ENCODE results near the gene ZFP92. TPM values are rescaled to one million over a fixed set of nuclear protein-coding genes. Genes with fewer than 3 reads are reported as not detected.

Gene ZFP92
- total RNA-seq, 4 donors from 2014 or later, result 1.5 to 3.8 (median 2.0) TPM

DNA sequence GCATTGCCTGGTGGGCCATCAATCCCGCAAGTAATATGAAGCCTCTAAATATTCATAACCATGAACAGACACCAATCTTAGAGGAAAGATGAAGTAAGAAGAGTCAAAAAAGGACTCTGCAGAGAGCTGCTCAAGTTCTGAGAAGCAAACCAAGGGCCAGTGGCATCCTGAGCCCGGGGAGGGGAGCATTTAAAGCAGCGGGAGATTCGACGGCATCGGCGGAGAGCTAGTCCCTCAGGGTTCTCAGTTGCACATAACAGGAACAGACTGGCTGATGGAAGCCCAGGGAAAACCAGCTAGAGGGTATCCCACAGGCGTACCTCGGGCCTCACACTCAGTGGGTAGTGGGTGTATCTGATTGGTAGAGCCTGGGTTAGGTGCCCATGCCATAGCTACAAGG lies 5.3 kb upstream of the ZFP92 start:
- ATAC-seq, result no peak
- 60 to 100% methylated on average over 1 of the region's 9 CpGs for WGBS, 2 donors (ENCODE audit: low coverage in 1 of 2)
- no peak for TF ChIP-seq POLR2A (IDR thresholded peaks at IDR 0.05)
- TF ChIP-seq POLR2AphosphoS5 (IDR thresholded peaks at IDR 0.05), result no peak
- TF ChIP-seq, protein P1, sequence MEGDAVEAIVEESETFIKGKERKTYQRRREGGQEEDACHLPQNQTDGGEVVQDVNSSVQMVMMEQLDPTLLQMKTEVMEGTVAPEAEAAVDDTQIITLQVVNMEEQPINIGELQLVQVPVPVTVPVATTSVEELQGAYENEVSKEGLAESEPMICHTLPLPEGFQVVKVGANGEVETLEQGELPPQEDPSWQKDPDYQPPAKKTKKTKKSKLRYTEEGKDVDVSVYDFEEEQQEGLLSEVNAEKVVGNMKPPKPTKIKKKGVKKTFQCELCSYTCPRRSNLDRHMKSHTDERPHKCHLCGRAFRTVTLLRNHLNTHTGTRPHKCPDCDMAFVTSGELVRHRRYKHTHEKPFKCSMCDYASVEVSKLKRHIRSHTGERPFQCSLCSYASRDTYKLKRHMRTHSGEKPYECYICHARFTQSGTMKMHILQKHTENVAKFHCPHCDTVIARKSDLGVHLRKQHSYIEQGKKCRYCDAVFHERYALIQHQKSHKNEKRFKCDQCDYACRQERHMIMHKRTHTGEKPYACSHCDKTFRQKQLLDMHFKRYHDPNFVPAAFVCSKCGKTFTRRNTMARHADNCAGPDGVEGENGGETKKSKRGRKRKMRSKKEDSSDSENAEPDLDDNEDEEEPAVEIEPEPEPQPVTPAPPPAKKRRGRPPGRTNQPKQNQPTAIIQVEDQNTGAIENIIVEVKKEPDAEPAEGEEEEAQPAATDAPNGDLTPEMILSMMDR (IDR thresholded peaks at IDR 0.05), result no peak
- no peak for TF ChIP-seq EP300 (IDR thresholded peaks at IDR 0.05)
- no peaks in the 10 kb centered on the region for H3K27me3 ChIP-seq
- H3K9me3 ChIP-seq, result no peaks in the 10 kb centered on the region
- H3K27ac ChIP-seq, result no peak overlapping the region
- H3K36me3 ChIP-seq, result no peaks in the 10 kb centered on the region
- no peak overlapping the region for H3K4me3 ChIP-seq
- peaks cover 0 to 3% (median 0%) of the 10 kb centered on the region in 3 donors for H3K4me1 ChIP-seq

DNA sequence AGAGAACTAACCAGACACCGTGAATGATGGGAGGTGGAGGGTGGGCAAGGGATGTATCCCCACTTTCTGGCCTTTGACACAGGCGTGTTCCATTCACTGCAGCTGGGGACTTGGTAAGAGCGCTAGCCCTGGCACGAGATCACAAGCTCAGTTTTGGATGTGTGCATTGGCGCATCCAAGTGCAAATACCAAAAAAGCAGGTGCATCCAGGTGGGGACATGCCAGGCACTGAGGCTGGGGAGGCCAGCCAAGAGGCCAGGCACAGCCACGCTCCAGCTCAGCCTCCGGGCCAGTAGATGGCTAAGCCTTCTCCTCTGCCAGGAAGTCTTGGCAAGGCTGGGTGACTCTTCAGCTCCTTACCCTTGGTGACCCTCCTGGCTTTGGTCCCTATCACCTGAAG lies 4.4 kb upstream of the ZFP92 start:
- TF ChIP-seq EP300 (IDR thresholded peaks at IDR 0.05) (no peak), POLR2A (IDR thresholded peaks at IDR 0.05) (no peak), POLR2AphosphoS5 (IDR thresholded peaks at IDR 0.05) (no peak)
- TF ChIP-seq, protein P1 (IDR thresholded peaks at IDR 0.05), result no peak
- Histone ChIP-seq H3K27me3 (no peaks in the 10 kb centered on the region), H3K36me3 (no peaks in the 10 kb centered on the region), H3K4me3 (no peak overlapping the region), H3K9me3 (no peaks in the 10 kb centered on the region), H3K27ac (no peak overlapping the region), H3K4me1 (peaks cover 0 to 12% (median 0%) of the 10 kb centered on the region in 3 donors)
- 68% methylated on average over 5 of the region's 7 CpGs; no CpG with 5 or more reads in 1 of the 2 donors for WGBS, 2 donors (ENCODE audit: low coverage in 1 of 2)
- ATAC-seq, result no peak

DNA sequence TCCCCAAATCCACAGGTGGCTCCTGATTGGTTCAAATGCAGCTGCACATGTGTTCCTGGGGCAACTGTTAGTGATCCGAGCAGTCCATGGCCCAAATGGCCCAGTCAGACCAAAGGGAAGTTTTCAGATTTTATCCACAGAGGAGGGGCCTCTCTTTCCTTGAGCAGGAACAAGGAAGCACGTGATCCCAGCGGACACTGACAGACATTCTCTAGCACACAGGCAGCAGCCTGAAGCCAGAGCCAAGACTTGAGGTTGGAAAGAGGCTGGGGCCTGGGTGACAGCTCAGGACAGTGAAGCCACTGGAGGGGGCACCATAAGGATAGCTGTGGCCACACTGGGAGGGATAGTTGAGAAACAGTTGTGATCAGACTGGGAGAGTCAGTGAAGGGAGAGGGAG lies 3.5 kb upstream of the ZFP92 start:
- H3K27ac ChIP-seq, result no peak overlapping the region
- peaks cover 0 to 20% (median 0%) of the 10 kb centered on the region in 3 donors for H3K4me1 ChIP-seq
- no peaks in the 10 kb centered on the region for H3K27me3 ChIP-seq
- WGBS, 2 donors (ENCODE audit: low coverage in 1 of 2), result no CpG with 5 or more reads among the region's 3 CpGs
- H3K9me3 ChIP-seq, result no peaks in the 10 kb centered on the region
- no peaks in the 10 kb centered on the region for H3K36me3 ChIP-seq
- ATAC-seq, result no peak
- no peak overlapping the region for H3K4me3 ChIP-seq
- TF ChIP-seq, protein P1 (IDR thresholded peaks at IDR 0.05), result no peak
- TF ChIP-seq EP300 (IDR thresholded peaks at IDR 0.05) (no peak), POLR2AphosphoS5 (IDR thresholded peaks at IDR 0.05) (no peak), POLR2A (IDR thresholded peaks at IDR 0.05) (no peak)

DNA sequence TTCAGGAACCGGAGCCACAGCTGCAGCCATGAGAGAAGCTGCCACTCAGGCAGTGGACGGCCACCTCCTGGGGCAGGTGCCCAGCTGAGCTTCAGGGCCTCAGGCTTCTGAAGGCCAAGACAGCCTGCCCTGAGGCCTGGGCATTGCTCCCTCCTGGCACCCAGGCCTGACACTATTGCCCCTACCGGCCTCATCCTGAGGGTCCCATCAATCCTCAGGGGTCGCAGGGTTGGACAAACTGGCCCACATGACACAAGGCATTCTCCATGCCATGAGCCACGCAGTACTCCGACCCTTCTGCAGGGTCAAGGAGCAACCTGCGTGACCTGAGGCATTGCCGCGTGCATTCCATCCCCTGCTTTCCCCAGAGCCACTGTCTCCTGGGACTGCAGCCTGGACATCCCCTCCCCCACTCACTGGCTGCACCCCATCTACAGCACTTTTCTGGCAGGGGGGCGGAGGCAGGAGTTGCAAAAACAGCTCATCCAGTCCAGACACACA lies 3.0 kb upstream of the ZFP92 start:
- Histone ChIP-seq H3K9me3 (no peaks in the 10 kb centered on the region), H3K4me1 (peaks cover 0 to 23% (median 0%) of the 10 kb centered on the region in 3 donors), H3K4me3 (no peak overlapping the region), H3K36me3 (no peaks in the 10 kb centered on the region), H3K27me3 (no peaks in the 10 kb centered on the region), H3K27ac (no peak overlapping the region)
- ATAC-seq, result no peak
- TF ChIP-seq EP300 (IDR thresholded peaks at IDR 0.05) (no peak), POLR2AphosphoS5 (IDR thresholded peaks at IDR 0.05) (no peak), POLR2A (IDR thresholded peaks at IDR 0.05) (no peak)
- TF ChIP-seq, protein P1 (IDR thresholded peaks at IDR 0.05), result no peak
- WGBS, 2 donors (ENCODE audit: low coverage in 1 of 2), result no CpG with 5 or more reads among the region's 10 CpGs

DNA sequence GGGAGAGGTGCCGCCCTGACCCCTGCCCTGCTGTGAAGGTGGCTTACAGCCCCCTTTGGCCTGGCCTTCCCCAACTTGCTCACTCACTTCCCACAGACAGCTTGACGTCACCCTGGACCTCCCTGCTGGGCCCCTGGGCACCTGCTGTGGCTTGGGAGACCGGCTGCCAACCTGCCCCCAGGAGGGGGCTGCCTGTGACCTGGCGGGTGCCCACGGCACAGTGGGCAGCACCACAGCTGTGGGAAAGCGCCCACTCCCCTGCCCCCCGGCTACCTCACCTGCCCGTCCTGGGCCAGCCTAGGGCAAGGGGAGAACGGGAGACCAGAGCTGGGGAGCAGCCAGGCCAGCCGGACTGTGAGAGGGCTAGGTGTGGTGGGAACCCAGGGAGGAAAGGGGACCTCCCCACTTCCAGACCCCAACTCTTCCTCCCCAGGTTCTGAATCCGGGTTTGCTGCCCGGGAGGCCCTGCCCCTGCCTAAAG lies 2.4 kb upstream of the ZFP92 start:
- Histone ChIP-seq H3K27me3 (no peaks in the 10 kb centered on the region), H3K4me3 (no peak overlapping the region)
- no CpG with 5 or more reads among the region's 12 CpGs for WGBS, 2 donors (ENCODE audit: low coverage in 1 of 2)

More for the DNA sequence above, 2.4 kb upstream of the ZFP92 start:
- no peaks in the 10 kb centered on the region for H3K9me3 ChIP-seq
- ATAC-seq, result no peak
- peaks cover 0 to 23% (median 0%) of the 10 kb centered on the region in 3 donors for H3K4me1 ChIP-seq
- TF ChIP-seq EP300 (IDR thresholded peaks at IDR 0.05) (no peak), POLR2AphosphoS5 (IDR thresholded peaks at IDR 0.05) (no peak), POLR2A (IDR thresholded peaks at IDR 0.05) (no peak)
- TF ChIP-seq, protein P1 (IDR thresholded peaks at IDR 0.05), result no peak
- H3K36me3 ChIP-seq, result no peaks in the 10 kb centered on the region
- no peak overlapping the region for H3K27ac ChIP-seq

All from gastroesophageal sphincter (tissue), 4 donors.